ENCODE data around the gene TMEM256. TPM values are rescaled to one million over a fixed set of nuclear protein-coding genes. Genes with fewer than 3 reads are reported as not detected.

Gene TMEM256
- polyA plus RNA-seq, 1 donor from 2014 or later, result 161 TPM

GRCh38 chr17:7380321-7380720 is 23.6 kb downstream of the TMEM256 start:
- TF ChIP-seq POLR2AphosphoS5 (IDR thresholded peaks at IDR 0.05), result peak; percentile 3
- TF ChIP-seq RAD21 (conservative IDR thresholded peaks at IDR 0.05), result no peak
- no peak for TF ChIP-seq EZH2 (IDR thresholded peaks at IDR 0.05; ENCODE audit: borderline replicate concordance, insufficient read depth, low read length, poor library complexity, severe bottlenecking)
- TF ChIP-seq EP300 (conservative IDR thresholded peaks at IDR 0.05; ENCODE audit: poor library complexity, severe bottlenecking), result no peak
- no peak for TF ChIP-seq SMC3 (conservative IDR thresholded peaks at IDR 0.05; ENCODE audit: poor library complexity)
- no peak for TF ChIP-seq REST (IDR thresholded peaks at IDR 0.05; ENCODE audit: borderline replicate concordance)
- TF ChIP-seq MXI1 (conservative IDR thresholded peaks at IDR 0.05; ENCODE audit: poor library complexity, severe bottlenecking), result no peak
- Histone ChIP-seq H3K9ac (ENCODE audit: low read length) (no peak overlapping the region), H3K9me3 (ENCODE audit: low read length) (peaks cover 9% of the 10 kb centered on the region), H3K9me2 (ENCODE audit: insufficient read depth, low read length) (no peaks in the 10 kb centered on the region), H3K4me2 (ENCODE audit: low read length) (no peak overlapping the region), H3K36me3 (ENCODE audit: insufficient read depth, low read length) (no peaks in the 10 kb centered on the region), H3K4me3 (ENCODE audit: low read length) (peak overlapping the region; percentile 42), H3K27ac (ENCODE audit: low read length) (no peak overlapping the region), H3K79me2 (replicated peaks; ENCODE audit: insufficient read depth, low read length) (no peaks in the 10 kb centered on the region), H3F3A (ENCODE audit: insufficient read depth, low read length, poor library complexity, severe bottlenecking) (no peaks in the 10 kb centered on the region), H3K27me3 (ENCODE audit: insufficient read depth, low read depth, low read length) (peaks cover 38% of the 10 kb centered on the region), H2AFZ (ENCODE audit: low read depth, low read length) (no peak overlapping the region), H4K20me1 (ENCODE audit: insufficient read depth) (no peaks in the 10 kb centered on the region)

GRCh38 chr17:7379134-7379533 is 24.8 kb downstream of the TMEM256 start:
- Histone ChIP-seq H2AFZ (ENCODE audit: low read depth, low read length) (no peak overlapping the region), H3K79me2 (replicated peaks; ENCODE audit: insufficient read depth, low read length) (no peaks in the 10 kb centered on the region), H3K4me2 (ENCODE audit: low read length) (no peak overlapping the region), H3K4me3 (ENCODE audit: low read length) (no peak overlapping the region), H3F3A (ENCODE audit: insufficient read depth, low read length, poor library complexity, severe bottlenecking) (no peaks in the 10 kb centered on the region), H3K36me3 (ENCODE audit: insufficient read depth, low read length) (no peaks in the 10 kb centered on the region), H3K9me3 (ENCODE audit: low read length) (peaks cover 9% of the 10 kb centered on the region), H4K20me1 (ENCODE audit: insufficient read depth) (no peaks in the 10 kb centered on the region), H3K9ac (ENCODE audit: low read length) (no peak overlapping the region), H3K9me2 (ENCODE audit: insufficient read depth, low read length) (no peaks in the 10 kb centered on the region), H3K27ac (ENCODE audit: low read length) (no peak overlapping the region), H3K27me3 (ENCODE audit: insufficient read depth, low read depth, low read length) (peaks cover 33% of the 10 kb centered on the region)
- TF ChIP-seq, protein P1, sequence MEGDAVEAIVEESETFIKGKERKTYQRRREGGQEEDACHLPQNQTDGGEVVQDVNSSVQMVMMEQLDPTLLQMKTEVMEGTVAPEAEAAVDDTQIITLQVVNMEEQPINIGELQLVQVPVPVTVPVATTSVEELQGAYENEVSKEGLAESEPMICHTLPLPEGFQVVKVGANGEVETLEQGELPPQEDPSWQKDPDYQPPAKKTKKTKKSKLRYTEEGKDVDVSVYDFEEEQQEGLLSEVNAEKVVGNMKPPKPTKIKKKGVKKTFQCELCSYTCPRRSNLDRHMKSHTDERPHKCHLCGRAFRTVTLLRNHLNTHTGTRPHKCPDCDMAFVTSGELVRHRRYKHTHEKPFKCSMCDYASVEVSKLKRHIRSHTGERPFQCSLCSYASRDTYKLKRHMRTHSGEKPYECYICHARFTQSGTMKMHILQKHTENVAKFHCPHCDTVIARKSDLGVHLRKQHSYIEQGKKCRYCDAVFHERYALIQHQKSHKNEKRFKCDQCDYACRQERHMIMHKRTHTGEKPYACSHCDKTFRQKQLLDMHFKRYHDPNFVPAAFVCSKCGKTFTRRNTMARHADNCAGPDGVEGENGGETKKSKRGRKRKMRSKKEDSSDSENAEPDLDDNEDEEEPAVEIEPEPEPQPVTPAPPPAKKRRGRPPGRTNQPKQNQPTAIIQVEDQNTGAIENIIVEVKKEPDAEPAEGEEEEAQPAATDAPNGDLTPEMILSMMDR (IDR thresholded peaks at IDR 0.05; ENCODE audit: poor library complexity, severe bottlenecking), result no peak

DNA sequence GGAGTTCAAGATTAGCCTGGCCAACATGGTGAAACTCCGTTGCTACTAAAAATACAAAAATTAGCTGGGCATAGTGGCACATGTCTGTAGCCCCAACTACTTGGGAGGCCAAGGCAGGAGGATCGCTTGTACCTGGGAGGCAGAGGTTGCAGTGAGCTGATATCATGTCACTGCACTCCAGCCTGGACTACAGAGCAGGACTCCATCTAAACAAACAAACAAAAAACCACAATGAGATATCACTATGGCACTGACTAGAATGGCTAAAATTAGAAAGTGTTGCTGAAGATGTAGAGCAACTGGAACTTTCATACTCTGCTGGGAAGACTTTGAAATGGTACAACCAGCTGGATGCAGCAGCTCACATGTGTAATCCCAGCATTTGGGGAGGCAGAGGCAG is 29.5 kb downstream of the TMEM256 start:
- Histone ChIP-seq H2AFZ (ENCODE audit: low read depth, low read length) (no peak overlapping the region), H3F3A (ENCODE audit: insufficient read depth, low read length, poor library complexity, severe bottlenecking) (no peaks in the 10 kb centered on the region), H3K9ac (ENCODE audit: low read length) (no peak overlapping the region), H3K4me2 (ENCODE audit: low read length) (no peak overlapping the region), H3K27me3 (ENCODE audit: insufficient read depth, low read depth, low read length) (no peaks in the 10 kb centered on the region), H3K79me2 (replicated peaks; ENCODE audit: insufficient read depth, low read length) (no peaks in the 10 kb centered on the region), H3K9me3 (ENCODE audit: low read length) (peaks cover 4% of the 10 kb centered on the region), H3K9me2 (ENCODE audit: insufficient read depth, low read length) (no peaks in the 10 kb centered on the region), H4K20me1 (ENCODE audit: insufficient read depth) (no peaks in the 10 kb centered on the region), H3K4me3 (ENCODE audit: low read length) (no peak overlapping the region), H3K36me3 (ENCODE audit: insufficient read depth, low read length) (no peaks in the 10 kb centered on the region), H3K27ac (ENCODE audit: low read length) (no peak overlapping the region)
- TF ChIP-seq REST (IDR thresholded peaks at IDR 0.05; ENCODE audit: borderline replicate concordance) (no peak), EZH2 (IDR thresholded peaks at IDR 0.05; ENCODE audit: borderline replicate concordance, insufficient read depth, low read length, poor library complexity, severe bottlenecking) (no peak), RAD21 (conservative IDR thresholded peaks at IDR 0.05) (no peak), TAF1 (IDR thresholded peaks at IDR 0.05; ENCODE audit: low read depth) (no peak)
- TF ChIP-seq, protein P1 (IDR thresholded peaks at IDR 0.05; ENCODE audit: poor library complexity, severe bottlenecking), result no peak
